Ramos (cell line): ENCODE data around the gene CPSF2.
"Not testable (repeated sequence)": the region's sequence is repeated elsewhere in the genome, so short reads cannot be mapped to it uniquely, and the experiment has no call there.

Source experiments
- in situ Hi-C: fragments of 300-500 bp; cut with MboI; formaldehyde crosslinking; loops from one replicate; pipeline ENCODE4 v1.14.3; 2022; ENCODE audit warnings: low sequenced_read_pairs; ENCODE audit not compliant: unreplicated experiment

CPSF2 gene

DNA sequence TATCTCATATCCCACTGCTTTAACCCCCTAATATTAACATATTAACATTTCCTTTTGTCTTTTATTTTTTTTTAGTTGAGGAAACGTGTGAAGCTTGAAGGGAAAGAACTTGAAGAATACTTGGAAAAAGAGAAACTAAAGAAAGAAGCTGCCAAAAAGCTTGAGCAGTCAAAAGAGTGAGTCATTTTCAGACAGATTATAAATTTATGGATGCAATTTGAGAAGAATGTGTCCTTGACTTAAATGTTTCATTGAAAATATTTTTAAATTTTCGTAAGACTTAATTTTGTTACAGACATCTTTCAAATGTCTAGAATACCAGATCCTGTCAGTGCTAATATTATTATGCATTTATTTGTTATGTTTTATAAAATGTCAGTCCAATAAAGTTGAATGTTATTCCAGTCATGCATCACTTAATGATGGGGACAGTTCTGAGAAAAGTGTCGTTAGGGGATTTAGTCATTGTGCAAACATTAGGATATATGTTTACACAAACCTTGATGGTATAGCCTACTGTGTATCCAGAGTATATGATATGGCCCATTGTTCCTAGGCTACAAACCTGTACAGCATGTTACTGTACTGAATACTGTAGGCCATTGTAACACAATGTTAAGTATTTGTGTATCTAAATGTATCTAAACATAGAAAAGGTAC is 32.6 kb downstream of the CPSF2 start:
- in situ Hi-C loops = no loop called here

- in situ Hi-C loops = no loop called here
Measured at GRCh38 chr14:92160619-92161018, 38.9 kb downstream of the CPSF2 start.

DNA sequence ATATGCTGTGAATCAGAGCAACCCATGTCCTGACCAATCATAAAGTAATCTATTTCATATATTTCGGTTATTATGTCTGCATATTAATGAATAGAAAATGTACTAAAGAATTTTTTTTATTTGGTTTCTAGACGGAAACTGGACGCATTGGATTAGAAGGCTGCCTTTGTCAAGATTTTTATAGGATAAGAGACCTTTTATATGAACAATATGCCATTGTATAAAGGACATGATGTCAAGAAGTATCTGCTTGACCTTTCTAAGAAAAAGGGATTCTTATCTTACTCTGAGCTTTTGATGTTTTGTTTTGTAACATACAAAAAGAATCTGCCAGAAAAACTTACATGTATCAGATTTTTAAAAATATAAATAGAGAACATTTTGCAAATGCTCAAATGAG is 39.8 kb downstream of the CPSF2 start:
- in situ Hi-C loops = no loop called here

DNA sequence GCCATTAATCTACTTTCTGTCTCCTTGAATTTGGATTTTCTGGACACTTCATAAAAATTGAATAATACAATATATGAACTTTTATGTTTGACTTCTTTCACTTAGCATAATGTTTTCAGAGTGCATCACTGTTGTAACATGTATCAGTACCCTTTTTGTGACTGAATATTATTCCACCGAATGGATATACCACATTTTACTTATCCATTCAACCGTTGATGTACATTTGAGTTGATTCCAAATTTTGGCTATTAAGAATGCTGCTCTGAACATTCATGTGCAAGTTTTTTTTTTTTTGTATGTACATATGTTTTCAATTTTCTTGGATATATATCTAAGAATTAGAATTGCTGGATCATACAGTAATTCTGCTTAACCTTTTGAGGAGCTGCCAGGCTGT is 43.2 kb downstream of the CPSF2 start:
- in situ Hi-C loops = no loop called here

DNA sequence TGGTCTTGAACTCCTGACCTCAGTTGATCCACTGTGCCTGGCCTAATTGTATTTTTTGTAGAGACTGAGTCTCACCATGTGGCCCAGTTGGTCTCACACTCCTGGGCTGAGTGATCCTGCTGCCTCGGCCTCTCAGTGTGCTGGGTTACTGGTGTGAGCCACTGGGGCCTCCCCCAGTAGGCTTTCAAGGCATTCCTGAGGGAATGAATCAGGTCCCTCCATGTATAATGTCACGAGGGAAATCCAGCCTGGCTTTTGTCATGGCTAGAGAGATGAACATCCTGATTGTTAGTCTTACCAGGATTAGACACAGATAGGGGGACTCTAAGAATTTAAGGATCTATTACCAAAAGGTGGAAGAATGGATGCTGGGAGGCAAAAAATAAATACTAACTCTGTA is 51.9 kb downstream of the CPSF2 start:
- in situ Hi-C loops = no loop called here

DNA sequence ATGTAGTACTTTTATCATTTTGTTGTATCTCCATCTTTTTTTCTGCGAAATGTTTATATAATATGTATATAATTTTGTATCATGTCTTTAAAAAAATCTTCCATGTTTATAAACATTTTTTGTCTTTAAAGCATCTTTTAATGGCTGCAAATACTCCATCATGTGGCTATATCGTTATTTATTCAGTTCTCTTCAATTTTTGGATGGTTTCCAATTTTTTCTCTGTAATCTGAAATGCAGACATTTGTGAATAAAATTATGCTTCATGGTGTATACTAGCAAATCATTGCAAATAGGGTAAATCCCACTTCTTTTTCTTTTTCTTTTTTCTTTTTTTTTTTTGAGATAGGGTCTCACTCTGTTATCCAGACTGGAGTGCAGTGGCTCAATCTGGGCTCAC is 54.0 kb downstream of the CPSF2 start:
- in situ Hi-C loops = no loop called here

GRCh38 chr14:92176476-92176875 is 54.7 kb downstream of the CPSF2 start:
- in situ Hi-C loops = no loop called here

GRCh38 chr14:92179178-92179577 is 57.4 kb downstream of the CPSF2 start:
- in situ Hi-C loops = not testable (repeated sequence)

GRCh38 chr14:92185559-92185958 is 63.8 kb downstream of the CPSF2 start:
- in situ Hi-C loops = no loop called here

DNA sequence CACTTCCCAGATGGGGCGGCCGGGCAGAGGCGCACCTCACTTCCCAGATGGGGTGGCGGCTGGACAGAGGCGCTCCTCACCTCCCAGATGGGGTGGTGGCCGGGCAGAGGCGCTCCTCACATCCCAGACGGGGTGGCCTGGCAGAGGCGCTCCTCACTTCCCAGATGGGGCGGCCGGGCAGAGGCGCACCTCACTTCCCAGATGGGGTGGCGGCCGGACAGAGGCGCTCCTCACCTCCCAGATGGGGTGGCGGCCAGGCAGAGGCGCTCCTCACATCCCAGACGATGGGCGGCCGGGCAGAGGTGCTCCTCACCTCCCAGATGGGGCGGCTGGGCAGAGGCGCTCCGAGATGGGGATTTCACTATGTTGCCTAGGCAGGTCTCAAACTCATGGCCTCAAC is 65.8 kb downstream of the CPSF2 start:
- in situ Hi-C loops = not testable (repeated sequence)

- in situ Hi-C loops = no loop called here
Measured at GRCh38 chr14:92190768-92191167, 69.0 kb downstream of the CPSF2 start.

GRCh38 chr14:92198804-92199203 is 77.0 kb downstream of the CPSF2 start:
- in situ Hi-C loops = no loop called here

GRCh38 chr14:92199763-92200162 is 78.0 kb downstream of the CPSF2 start:
- in situ Hi-C loops = no loop called here

DNA sequence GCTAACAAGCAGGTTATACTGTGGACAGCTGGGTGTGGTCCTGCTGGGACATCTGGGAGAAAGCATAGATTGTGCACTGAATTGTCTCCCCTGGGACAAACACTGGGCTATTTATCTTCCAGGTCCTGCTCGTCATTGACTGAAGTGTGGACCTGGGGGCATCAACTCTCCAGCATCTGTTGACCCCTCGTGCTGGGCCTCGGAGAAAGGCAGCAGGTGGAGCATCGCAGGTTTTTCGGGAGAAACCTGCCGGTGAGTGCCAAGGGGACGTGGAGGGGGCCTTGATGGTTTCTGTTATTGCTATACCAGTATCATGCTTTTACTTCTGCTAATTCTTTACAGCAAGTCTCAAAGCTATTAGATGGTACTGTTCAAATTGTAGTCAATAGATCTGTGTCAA is 81.3 kb downstream of the CPSF2 start:
- in situ Hi-C loops = no loop called here

DNA sequence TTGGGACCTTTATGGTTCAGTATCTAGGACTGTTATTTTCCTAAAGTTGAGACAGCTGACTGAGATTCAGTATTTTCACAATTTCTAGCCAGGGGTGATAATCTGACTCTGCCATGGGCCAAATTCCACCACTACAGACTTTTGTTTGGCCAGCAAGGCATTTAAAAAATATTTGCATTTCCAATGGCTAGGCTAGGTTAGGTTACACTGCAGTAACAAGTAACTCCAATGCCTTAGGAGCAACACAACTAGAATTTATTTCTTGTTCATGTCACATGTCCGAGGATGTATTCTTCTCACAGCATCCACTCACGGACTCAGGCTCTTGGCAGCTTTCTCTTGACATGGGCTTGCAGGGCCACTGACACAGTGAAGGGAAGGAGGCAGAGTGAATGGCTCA is 83.0 kb downstream of the CPSF2 start:
- in situ Hi-C loops = no loop called here

GRCh38 chr14:92207012-92207927 is 85.5 kb downstream of the CPSF2 start:
- in situ Hi-C loops = no loop called here

DNA sequence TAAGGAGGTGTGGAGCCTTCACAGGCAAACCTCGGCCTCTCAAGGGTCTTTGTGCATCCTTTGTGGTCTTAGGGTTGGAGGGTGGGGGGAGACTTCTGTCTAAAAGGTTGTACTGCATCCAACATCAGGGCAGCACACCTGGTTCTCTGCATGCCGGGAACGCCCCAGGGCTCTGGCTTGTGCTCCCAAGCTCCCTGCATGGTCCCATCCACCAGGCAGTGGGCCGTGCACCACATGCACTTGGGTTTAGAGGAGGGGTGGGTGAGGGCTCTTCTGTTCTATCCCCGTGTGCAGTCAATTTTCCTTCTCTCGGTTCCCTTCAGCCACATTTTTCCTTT is 86.1 kb downstream of the CPSF2 start:
- in situ Hi-C loops = no loop called here

DNA sequence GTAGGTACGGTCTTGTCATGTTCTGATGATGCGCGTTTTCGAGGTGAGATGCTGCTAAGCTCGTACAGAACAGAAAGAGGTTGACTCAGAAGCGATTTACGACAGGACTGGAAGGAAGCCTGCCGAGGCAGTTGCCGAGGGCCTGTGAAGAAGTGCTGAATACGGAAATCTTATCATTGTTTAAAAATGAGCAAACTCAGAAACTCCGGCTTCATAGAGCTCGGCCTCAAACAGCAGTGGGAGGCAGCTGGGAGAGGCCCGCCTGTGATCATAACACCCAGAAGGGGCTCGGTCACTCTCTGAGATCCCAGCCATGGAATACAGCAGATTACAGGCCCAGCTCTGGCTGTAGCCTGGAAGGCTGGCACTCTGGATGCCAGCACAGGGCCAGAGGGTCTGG is 87.4 kb downstream of the CPSF2 start:
- in situ Hi-C loops = no loop called here

DNA sequence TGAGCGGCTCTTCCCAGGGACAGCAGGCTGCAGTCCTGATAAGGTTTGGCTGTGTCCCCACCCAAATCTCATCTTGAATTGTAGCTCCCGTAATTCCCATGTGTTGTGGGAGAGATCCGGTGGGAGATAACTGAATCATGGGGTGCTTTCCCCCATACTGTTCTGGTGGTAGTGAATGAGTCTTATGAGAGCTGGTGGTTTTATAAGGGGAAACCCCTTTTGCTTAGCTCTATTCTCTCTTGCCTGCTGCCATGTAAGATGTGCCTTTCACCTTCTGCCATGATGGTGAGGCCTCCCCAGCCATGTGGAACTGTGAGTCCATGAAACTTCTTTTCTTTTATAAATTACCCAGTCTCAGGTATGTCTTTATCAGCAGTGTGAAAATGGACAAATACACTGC is 91.4 kb downstream of the CPSF2 start:
- in situ Hi-C loops = not testable (repeated sequence)

- in situ Hi-C loops = no loop called here
Measured at GRCh38 chr14:92215579-92215978, 93.8 kb downstream of the CPSF2 start.

DNA sequence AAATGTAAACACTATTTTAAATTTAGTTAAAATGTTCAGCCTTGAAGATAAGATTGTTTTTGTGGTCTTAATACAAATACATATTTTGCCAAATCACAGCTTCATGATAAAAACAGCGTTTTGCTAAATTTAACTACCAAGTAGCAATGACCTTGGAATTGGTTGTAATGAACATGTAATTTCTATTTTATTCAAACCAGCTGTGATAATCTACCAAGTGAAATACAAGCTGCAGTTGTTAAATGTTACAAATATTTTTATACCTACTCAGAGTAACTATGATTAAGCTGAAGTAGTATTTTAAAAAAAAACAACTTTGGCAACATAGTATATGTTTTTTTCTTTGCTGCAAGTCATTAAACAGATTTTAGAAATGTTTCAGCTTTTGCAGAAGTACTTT is 96.2 kb downstream of the CPSF2 start:
- in situ Hi-C loops = no loop called here
